ENCODE data around the gene IRF8.
"Not testable (repeated sequence)": the region's sequence is repeated elsewhere in the genome, so short reads cannot be mapped to it uniquely, and the experiment has no call there.

Gene IRF8

GRCh38 chr16:85940214-85940613 is 41.3 kb downstream of the IRF8 start:
- no peak for DNase-seq

GRCh38 chr16:85941863-85942644 is 43.1 kb downstream of the IRF8 start:
- no peak for DNase-seq

GRCh38 chr16:85942659-85943058 is 43.7 kb downstream of the IRF8 start:
- DNase-seq = not testable (repeated sequence)

DNA sequence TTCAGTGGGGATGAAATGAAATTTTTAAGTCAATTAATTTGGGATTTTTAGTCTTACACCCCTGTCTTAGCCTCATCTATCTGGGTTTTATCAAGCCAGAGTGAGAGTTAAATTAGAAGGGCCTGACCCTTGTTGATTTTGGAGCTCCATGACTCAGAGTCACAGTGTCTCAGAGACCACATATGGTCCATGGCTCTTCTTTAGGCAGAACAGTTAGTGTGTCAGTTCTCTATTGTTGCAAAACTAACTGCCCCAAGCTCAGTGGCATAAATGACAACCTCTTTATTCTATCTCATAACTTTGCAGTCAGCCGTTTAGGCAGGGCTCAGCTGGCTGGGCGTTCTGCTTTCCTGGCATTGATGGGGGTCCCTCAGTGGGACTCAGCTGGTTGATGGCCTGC is 44.7 kb downstream of the IRF8 start:
- no peak for DNase-seq

DNA sequence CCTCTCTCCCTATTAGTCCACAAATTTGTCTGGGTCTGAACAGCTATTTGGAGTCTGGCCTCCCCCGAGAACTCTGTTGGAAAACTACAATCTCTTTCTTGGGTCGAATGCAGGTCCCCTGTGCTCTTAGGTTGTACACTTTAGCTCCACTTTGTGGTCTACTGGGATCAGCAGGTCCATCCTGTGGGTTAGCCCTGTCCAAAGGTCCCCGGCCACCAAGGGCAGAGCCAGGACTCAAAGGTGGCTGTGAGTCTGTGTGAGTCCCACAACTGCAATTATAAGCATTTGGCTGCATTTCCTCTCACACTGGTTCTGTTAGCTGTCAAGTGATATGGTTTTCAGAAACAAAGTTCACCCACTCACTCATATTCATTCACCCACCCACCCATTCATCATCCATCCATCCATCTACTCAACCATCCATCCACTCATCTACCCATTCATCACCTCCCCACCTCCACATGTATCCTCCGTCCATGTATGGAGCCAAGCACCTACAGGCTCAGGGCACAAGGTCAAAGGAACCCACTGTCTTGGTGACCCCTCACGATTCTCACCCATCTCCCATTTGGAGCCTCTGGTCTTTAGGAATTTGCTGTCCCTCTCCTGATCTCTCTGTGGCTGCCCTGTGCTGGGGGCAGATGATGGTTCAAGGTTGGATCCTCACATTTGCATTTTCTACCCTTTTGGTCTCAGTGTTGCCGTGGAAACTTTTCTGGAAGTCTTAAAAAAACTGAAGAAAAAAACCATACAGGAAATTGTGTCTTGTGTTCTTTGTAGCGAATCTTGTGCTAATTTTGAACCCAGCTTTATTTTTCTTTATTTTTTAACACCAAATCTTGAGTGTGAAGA is 45.8 kb downstream of the IRF8 start:
- DNase-seq = no peak

DNA sequence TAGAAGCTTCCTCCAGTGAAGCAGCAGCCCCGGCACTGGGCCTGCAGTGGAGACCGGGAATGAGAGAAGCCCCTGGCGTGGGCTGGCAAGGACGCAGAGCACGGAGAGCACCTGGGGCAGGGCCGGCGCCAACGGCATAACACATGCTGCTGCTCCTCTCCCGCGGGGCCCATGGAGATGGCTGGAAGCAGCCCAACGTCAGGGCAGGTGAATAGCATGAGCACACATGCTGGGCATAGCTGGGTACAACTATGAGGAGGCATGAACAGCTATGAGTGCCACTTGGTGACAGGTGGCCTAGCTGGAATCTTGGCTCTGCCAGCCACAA is 46.4 kb downstream of the IRF8 start:
- DNase-seq = no peak

DNA sequence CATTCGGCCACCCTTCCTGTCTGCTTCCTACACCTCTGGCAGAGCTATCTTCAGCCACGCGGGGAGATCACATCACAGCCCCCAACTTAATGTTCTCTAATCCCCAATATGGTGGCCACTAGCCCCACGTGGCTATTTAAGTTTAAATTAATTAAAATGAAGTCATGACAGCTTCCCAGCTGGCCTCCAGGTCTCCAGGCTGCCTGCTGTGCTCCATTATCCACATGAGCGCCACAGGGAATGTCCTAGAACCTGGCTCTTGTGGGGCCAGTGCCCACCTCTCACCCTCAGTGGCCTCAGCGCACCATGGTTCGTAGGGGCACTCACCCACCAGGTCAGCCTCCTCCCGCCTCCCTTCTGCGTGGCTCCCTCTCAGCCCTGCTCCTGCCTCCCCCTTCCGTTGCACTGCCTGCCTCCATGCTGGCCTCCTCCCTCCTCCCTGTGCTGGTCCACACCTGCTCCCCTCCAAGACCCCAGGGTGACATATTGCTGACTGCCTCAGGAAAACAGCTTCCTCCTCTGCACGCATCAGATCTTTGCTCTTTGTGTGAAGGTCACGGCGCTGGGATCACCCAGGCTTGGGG is 47.7 kb downstream of the IRF8 start:
- no peak for DNase-seq

DNA sequence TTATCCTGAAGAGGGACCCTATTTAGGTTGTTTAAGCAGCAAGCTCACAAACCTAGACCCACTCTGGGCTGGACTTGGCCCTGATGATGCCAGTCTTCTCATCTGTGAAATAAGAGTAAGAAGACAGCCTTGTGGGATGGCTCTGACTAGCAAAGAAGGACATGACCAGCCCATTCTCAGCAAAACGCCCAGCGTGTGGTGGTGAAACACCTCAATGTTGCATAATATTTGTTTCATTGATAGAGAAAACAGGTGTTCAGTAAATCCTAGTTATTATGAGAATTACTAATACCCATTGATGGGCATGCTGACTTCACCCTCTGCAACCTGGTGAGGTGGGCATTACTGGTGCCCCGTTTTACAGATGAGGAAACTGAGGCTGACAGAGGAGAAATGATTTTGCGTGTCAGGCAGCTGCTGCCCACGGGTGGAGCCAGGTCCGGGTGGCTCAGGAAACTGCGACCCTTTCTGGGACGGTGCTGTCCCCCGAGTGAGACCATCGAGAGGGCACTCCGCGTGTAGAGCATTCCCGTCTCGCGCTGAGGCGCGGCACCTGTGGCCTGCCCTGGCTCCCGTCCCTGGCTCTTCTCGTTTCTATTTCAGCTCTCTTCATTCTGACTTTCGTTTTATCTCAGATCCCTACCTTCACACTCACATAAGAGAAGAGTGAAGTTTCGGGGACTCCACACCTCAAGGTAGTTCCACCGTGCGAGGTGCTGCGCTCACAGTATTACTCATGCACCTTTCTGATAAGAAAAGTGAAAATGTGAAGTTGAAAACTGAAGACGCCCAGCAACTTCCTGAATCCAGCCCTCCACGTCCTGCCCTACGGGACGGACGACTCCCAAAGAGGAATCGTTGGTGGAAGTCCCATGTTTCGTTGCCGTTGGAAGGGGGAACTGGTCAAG is 48.5 kb downstream of the IRF8 start:
- peak; percentile 39 for DNase-seq

DNA sequence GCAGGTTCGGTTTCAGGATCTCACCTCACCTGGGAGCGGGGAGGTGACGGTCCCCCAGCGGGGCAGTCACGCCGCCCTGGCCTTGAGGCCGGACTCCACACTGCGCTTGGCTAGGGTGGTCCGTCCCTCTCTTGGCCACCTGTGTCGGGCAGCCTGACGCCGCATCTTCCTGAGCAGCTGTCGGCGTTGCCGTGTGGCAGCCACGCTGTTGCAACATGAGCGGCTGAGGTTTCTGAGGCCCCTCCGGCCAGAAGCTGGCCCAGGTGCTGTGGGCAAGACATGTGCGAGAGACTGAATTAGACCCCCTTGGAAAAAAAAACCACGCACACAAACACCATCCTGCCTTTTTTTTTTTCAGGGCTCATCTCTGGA is 49.2 kb downstream of the IRF8 start:
- DNase-seq = no peak

DNA sequence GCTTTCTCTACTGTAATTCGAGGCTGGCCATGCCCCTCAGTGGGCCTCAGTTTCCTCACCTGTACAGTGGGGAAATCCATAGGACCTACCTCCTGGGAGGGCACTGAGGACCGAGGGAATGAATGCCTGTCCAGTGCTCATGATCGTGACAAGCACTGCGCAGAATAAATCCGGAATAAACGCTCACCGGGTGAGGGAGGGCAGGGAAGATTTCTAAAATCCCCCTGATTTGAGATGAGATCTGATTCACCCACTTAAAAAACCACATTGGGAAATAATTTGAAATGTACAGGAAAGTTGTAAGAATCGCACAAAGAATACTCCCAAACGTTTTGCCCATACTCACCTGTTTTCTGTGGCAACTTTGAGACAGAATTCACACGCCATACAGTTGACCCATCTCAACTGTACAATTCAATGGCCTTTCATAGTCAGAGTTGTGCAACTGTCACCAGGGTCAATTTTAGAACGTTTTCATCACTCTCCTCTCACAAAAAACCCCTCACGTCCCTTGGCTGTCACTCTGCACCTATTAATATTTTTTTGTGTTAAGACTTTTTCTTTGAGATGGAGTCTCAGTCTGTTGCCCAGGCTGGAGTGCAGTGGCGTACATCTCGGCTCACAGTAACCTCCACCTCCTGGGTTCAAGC is 49.8 kb downstream of the IRF8 start:
- DNase-seq = no peak

- no peak for DNase-seq
These were observed 51.4 kb downstream of the IRF8 start for GRCh38 chr16:85950136-85950918.

- DNase-seq = no peak
These were observed 53.2 kb downstream of the IRF8 start for GRCh38 chr16:85952197-85952596.

DNA sequence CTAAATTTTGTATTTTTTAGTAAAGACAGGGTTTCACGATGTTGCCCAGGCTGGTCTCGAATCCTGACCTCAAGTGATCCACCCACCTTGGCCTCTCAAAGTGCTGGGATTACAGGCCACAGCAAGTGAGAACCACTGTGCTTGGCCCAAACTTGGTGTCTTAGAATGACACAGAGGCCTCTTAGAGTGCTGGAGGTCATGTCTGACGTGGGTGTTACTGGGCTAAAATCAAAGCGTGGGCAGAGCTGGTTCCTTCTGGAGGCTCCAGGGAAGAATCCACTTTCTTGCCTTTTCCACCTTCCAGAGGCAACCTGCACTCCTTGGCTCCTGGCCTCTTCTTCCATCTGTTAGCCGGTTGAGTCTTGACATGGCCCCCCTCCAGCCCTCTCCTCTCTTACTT is 53.8 kb downstream of the IRF8 start:
- DNase-seq = no peak

- no peak for DNase-seq
These were observed 56.1 kb downstream of the IRF8 start for GRCh38 chr16:85954927-85955519.

DNA sequence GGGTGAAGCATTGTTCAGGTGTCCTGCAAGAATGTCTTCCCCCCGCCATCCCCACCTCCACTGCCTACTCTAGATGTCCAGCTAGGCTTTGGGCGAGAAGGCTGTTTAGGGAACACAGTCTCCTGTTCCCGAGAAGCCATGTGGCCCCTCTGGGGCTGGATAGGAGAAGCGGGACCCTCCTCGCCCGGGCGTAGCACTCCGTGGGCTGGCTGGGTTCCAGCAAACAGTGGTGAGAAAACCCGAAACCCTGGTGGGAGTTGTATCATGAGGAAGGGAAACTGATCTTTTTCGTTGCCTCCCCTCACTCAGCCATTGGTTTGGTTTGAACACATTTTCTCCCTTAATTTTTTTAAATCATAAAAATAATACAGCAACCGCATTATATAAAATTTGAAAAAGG is 56.6 kb downstream of the IRF8 start:
- no peak for DNase-seq

GRCh38 chr16:85956426-85956825 is 57.5 kb downstream of the IRF8 start:
- no peak for DNase-seq

DNA sequence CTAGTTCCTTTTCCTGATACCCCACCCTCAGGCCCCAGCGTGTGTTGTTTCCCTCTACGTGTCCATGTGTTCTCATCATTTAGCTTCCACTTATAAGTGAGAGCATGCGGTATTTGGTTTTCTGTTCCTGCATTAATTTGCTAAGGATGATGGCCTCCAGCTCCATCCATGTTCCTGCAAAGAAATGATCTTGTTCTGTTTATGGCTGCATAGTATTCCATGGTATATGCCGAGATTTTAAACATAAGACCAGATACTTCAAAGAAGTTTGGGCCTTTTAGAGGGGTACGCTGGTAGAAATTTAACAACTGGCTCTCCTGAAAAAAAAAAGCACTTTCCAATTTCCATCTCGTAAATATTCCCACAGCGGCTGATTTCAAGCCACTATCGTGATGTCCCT is 59.8 kb downstream of the IRF8 start:
- no peak for DNase-seq

- DNase-seq = no peak
These were observed 60.7 kb downstream of the IRF8 start for GRCh38 chr16:85959686-85960085.

DNA sequence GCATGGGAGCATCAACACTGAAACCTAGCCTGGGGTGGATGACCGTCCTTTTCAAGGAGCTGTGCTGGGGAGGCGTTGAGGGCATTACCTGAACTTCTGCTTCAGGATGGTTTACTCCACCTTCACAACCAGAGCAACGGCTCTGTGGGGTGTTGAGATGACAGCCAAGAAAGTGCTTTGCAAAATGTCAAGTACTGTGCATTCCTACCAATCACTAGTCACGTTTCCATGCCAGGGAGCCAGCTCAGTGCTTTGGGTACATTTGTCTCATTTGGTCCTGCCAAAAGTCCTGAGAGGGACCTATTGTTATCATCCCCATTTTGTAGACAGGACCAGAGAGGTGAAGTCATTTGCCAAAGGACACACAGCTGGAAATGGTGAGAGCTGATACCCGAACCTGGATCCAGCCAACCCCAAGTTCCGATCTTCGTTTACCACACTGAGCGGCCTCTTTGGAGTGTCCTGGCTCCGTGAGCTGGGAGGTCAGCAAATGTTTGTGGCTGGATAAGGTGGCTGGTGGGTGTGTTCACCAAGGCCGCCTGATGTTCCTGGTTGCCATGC is 61.6 kb downstream of the IRF8 start:
- DNase-seq = no peak

DNA sequence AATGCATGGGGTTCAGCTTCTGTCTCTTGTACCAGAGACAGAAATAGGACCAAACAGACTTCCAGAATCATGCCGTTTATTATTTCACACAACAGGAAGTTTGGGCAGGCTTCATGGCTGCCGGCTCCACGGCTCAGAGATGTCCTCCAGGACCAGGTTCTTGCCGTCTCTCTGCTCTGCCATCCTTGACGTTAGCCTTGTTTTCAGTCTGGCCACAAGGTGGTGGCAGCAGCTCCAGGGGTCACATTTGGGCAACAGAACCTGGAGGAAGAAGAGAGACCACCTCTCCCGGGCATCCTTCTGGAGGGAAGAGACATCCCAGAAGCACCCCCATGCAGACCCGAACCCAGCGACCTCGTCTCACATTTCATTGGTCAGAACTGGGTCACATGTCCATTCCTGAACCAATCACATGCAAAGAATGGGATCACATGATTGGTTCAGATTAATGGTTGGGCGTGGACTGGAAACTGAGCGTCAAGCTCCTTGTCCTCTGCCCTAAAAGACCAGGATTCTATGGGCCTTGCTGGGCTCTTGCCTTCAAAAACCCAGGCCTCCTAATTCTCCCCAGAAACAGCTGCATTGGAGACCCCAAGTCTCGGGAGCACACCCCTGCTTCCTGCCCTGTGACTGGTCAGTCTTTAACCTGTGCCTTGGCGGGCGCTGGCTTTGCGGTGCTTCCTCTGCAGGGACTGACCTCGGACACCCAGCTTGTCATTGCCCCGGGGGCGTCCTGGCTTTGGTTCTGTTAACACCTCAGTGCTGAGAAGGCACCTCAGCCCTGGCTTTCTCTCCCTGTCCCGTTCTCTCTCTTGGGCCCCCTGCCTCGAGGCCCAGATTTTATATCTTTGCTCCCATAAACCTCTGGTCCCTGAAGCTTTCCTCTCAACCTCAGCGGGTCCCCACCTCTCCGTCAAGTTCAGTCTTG is 63.3 kb downstream of the IRF8 start:
- DNase-seq = no peak

All from activated T-cell treated with anti-CD3 and anti-CD28 coated beads, Interleukin-2, amount 50 U/mL, for 1 hour (primary cell).